Stimulated activated CD8-positive, alpha-beta memory T cell treated with anti-CD3 and anti-CD28 coated beads, Interleukin-7, amount 100 ng/mL, for 1 hour (primary cell): ENCODE measurements around the gene TMEM9.

ENCODE experiments used
- DNase-seq, 2 donors: peaks; one replicate each; pipeline ENCODE4 v3.0.0-alpha.2; 2020; ENCODE audit warnings: low read depth in 2 of 2

Gene TMEM9

DNA sequence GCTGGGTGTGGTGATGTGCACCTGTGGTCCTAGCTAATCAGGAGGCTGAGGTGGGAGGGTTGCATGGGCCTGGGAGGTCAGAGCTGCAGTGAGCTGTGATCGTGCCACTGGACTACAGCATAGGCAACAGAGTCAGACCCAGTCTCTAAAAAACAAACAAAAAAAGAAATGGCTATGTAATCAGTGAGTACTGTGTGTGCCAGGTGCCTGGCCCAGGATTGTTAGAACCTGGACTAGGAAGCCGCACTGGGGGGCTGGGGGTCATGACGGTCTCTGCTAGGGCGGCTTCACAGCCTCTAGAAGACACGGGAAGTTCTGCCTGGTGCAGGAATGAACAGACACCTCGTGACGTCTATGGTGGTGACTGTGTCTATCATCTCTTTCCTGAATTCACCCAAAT is 8.5 kb downstream of the TMEM9 start:
- DNase-seq = no peak

DNA sequence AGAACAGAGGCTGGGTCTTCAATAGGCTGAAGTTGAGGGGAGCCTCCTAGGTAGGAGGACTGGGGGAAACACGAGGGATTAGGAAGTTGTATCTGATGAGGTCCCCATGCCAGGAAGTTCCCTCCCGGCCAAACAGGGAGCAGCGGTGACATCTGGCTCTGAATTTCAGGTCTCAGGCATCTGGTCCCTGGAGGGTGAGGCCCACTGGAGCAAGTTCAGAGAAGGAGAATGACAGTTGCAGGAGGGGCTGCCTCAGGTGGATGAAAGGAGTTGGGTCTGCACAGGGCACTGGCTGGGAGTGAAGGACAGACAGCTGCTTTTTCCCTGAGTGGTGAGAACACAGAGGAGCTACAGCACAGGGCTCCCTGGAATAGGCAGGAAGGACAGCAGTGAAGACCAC is 9.1 kb downstream of the TMEM9 start:
- no peak for DNase-seq

DNA sequence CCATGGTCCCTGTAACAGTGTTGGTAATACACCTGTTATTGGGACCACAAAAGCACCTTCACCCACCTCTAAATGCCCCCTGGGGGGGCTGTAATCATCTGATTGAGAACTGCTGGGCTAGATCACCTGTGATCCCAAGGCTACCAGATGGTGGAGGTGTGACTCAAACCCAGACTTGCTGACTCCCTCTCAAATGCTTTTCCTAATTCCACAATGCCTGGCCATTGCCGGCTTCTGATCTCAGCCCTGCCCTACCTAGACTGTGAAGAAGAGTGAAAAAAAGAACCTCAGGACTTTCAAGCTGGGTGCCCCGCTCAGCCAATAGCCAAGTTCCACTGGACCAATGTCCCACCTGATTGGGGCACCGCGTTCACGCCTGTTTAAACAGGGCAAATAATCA is 9.6 kb downstream of the TMEM9 start:
- DNase-seq = no peak

DNA sequence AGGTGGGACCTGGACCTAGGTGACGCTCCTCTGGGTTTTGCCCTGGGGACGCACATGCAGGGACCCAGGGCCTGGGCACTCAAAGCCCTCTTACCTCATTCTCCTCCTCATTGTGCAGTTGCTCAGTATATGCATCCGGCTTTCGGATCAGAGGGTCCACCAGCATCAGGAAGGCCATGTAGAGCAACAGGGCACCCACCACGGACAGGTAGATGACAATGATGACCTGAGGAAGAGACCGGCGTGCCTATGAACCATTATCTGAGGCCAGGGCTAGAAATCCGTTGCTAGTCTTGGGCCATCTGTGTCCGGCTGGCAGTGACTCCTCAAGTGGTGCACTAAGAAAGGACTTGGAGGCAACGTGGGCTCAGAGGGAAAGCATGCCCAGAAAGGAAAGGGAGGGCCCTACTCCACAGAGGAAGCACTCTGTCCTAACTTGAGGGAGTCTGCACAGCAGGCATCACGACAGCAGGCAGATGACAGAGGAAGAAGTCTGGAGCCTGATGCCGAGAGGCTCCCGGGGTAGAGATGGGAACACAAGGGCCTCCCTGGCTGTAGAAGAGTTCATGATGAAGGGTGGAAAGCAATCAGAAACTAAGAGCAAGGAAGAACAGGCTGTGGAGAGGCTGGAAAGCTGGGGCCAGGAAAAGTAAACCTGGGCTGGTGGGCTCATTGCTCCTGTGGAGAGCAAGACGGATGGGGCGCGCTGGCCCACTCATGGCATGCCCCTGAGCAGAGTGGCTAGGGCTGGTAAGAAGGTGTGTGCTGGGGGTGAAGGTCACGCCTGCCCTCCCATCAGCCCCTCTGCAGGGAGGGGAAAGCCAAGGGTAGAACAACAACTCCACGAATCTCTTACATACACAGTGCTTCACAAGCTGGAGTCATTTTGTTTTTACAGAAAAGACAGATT is 10.3 kb downstream of the TMEM9 start:
- no peak for DNase-seq

DNA sequence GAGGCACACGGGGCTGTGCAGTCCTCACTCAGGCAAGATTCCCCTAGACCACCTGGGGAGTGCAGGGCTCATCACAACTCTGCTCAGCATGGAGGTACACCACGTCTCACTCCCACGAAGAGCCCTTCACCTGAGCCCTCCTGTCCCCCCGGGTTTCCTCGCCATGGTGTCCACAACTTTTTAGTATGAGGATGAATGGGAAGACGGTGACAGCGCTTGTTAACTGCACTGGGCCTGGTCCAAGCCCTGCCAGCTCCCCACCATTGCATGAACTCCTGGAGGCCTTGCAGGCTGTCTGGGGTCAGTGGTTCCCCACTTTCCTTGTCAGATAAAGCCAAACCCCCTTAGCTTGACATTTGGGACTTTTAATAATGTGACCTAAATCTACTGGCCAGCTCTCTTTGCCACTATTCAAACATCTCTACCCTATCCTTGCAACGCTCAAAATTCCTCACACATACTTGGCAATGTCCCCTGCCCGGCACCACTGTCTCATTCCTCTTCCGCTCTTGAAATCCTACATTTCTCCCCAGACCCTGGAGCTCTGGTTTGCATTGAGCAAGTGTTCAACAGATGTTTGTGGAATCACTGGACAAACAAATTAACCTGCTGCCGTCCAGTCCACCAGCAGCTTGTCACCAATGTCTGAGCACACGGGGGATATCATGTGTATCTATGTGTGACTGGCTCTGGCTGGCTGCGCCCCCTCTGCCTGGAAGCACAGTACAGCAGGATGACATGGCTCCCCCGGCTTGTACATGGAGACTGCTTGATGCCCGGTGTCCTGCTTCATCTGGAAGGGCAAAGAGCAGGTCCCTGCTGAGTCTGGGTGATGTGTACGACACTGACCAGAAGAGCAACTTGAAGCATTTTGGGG is 11.2 kb downstream of the TMEM9 start:
- DNase-seq = no peak

DNA sequence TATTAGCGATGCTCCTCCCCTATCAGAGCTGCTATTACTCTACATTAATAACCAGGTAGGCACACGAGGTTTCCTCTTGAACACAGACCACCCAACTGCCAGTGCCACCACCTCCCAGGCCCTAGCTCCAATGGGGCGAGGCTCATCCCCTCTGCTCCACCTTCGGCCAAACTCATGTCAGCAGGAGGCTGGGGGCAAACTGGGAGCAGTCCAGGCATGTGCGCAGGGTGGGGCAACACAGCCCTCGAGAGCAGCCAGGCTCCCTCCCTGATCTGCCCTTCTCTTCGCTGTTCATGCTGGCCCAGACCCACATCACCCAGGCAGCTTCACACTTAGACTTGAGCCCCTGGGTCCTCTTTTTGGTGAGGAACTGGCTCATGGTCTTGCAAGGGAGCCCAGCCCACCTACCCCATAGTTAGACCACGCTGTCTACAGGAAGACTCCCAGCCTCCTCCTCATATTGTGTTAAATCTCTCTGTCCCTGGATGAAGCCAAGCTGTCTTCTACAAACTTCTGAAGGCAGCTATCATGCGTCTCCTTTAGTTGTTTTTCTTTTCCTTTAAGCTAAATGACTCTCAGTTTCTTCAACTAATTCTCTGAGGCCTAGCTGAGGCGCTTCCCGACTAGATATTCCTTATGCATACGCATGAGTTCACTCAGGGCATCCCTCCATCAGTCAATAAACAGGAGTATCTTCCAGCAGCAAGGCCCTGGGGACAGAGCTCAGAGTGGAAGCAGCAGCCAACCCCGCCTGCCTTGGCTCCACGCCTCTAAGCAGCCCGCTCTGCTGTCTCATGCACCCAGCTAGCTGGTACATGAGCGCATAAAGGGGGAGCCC is 12.0 kb downstream of the TMEM9 start:
- DNase-seq = no peak

DNA sequence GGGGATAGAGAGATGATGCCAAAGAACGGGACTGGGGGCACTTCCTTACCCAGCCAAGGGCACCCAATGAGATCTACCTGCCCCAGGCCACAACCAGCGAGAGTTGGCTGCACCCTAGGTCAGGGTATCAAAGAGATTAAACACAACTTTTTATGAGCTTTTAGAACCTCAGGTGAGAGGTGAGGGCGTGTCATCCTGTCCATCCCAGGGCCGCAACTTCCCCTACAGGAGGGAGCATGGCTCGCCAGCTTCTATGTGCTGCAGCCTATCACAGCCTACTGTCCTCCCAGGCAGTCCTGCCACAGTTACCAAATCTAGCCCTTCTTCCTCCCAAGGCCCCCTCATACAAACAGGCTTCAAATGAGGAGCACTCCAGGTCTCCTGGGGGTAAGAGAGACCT is 12.9 kb downstream of the TMEM9 start:
- DNase-seq = no peak

DNA sequence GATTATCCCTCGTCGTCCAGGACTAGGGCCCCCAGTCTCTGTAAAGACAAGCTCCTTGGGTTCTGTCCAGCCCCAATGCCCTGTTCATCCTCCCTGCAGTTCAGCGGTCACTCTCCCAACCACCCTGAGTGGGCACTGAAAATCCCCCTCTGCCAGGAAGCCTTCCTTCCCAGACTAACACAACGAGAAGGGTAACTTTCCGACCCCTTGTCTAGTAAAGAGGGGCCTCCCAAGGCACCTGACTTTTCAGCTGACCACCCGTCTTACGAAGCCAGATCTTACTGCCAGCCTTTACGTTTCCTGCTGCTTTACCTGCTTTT is 13.4 kb downstream of the TMEM9 start:
- no peak for DNase-seq

DNA sequence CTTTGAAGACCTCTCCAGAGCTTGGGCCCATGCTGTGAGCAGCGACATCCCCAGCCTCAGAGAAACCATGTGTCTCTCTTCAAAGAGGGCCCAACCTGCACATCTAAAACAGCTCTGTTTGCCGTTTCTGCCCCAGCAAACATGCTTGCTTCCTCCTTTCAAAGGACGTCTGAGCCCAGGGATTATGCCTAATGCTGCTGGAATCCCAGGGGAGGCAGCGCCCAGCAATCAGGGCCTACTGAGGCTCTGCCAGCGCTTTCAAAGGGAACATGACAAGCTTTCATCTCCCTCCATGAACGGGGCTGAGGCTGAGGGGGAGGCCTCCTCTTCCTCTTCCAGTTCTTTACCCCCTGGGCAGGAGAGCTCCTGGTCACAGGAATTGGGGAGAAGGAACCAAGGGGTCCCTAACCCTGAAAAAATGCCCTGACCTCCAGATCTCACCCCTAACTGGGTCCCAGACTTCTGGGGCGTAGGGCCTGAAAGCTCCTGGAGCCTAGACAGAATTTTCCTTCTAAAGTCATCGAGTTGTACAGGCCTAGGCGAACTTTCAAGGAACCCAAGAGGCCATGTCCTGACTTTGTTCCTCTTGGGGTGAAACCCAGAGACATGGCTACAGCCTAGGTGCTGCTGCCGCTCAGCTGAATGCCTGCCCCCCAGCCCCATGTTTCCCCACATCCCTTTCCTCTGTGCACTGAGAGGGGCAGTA is 13.9 kb downstream of the TMEM9 start:
- no peak for DNase-seq

DNA sequence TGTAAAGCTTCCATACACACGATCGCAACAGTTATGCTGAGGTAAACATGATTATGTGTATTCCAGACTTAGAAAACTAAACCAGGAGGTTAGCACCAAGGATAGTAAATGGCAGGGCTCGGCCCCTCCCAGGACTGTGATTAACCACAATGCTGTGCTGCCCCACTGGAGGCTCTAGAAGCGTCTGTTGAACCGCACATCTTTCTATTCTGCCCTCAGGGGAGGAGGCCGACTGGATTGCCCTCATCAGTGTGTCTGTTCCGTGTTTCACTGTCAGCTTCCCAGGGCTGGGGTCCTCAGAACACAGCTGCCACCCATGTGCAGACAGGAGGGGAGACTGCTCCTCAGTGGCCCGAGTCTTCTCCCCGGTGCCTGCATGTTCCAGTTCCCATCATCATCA is 14.5 kb downstream of the TMEM9 start:
- no peak for DNase-seq

DNA sequence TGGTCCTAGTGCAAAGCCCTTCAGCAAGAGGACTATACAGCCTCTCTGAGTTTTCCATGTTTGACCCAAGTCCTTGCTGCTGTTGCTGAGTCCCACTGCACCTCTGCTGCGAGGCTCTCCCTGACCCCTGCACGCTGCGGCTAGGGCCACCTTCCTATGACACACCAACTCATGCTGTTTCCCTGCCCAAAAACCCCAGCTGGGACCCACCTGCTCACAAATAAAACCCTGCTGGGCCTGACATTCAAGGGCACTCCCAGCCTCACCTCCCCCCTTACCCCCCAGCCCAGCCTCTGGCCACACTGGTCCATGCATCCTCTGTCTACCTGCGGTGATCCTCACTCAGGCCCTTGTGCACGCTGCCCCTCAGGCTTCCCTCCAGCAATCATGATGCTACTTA is 15.0 kb downstream of the TMEM9 start:
- DNase-seq = no peak

DNA sequence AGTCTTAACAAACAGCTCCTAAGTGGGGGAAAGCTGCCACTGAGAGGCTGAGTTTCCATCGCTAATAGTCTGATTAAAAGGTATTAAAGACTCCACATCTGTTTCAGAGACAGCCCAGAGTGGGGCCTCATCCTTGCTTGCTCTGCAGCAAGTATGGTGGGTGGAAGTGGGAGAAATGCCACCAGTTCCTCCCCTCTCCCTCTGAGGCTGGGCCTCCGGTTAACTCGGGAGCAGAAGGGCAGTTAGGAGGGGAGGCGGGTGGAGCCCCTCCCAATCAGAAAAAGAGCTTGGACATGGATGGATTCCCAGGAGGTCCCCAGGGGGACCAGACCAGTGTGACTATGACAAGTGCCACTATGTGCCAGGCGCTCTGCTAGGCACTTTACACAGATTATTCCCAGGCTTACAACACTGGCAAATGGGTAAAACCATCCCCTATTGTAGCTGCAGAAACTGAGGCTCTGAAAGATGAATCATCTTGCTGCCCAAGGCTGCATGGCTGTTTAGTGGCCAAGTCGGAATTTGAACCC is 15.9 kb downstream of the TMEM9 start:
- DNase-seq = no peak

DNA sequence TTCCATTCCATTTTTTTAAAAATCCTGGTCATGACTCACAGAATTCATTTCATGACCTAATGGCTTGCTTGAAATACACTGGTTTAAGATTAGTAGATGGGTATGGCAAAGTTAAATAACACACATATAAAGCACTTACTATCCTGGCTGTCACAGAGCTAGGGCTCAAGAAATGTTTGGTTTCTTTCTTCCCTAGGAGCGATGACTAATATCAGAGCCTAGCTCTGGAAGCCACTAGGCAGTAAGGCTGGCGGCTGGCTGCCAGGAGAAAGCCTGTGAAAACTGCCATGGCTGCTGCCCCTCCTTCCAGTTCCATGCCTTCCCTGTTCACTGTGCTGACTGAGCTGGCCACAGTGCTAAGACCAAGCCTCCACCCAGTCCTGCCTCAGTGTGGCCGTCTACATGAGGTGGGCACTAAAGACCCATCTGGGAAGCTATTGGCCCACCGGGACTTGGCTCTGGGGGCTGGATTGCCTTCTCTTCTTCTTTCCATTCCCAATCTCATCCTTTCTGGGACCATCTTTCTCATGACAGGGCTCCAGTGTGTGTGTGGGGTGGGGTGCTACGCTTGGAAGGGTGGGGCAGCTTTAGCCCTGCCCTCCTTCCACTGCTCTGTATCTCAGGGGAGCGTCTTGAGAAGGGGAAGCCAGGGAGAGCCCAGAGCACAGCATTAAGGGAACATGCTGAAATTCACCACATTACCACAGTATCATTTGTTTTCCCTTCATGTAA is 16.5 kb downstream of the TMEM9 start:
- no peak for DNase-seq

DNA sequence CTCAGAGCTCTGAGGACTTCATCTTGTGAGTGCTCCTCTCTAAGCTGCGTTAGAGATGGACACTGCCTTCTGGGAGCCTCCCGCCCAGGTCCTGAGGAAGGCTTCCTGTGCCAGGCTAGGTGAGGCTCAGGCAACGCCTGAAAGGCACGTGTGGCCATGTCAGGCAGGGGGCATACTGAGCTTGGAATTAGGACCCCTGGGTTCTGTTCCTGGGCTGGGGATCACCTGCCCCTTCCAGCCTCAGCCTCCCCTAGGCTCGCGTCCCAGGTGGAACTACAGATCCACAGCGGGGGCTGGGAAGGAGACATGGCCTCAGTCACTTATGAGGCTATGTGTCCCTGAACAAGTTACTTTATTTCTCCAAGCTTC is 17.3 kb downstream of the TMEM9 start:
- DNase-seq = no peak

DNA sequence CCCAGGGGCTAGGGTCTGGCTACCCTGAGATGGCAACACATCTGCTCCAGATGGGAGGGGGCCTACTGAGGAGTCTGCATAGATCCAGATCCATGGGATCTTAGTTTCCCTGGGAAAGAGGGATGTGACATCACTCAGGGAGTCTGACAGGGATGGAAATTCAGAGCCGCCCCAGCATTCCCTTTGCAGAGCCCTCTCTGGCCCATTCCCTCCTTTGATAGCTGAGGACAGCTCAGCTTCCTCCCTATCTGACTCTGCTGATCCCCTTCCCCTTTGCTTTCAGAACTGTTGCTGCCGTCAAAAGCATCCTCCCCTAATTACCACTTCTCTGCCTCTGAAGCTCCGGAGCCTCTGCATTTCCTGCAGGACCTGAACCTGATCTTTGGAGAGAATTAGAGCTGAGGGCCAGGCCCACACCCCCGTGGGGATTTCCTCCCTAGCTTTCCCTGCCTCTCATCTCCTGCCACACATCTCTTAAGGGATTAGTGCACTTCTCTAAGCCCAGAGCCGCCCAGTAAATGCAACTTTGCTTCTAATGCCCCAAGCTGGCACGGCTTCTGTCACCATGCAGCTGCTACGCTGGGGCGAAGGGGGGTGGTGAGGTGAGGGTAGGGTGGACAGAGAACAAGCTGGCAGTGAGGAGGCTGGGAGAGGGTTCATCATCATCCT is 17.8 kb downstream of the TMEM9 start:
- no peak for DNase-seq

DNA sequence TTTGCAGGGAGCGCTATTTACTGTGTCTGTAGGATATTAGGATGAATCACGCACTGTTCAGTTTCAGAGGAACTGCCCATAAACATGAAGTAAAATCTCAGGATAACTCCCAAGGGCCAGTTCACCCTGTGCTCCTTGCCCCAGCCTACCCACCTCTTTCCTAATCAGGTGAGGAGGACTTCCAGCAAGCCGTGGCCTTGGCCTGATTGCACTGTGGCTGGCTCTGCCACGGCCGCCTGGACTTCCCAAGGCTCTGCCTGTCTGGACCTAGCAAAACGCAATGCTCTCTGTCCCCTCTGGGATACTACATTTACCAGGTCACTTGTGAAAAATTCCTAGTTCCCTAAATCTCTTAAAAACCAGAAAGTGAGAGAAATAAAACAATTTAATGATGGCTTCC is 19.9 kb downstream of the TMEM9 start:
- no peak for DNase-seq

DNA sequence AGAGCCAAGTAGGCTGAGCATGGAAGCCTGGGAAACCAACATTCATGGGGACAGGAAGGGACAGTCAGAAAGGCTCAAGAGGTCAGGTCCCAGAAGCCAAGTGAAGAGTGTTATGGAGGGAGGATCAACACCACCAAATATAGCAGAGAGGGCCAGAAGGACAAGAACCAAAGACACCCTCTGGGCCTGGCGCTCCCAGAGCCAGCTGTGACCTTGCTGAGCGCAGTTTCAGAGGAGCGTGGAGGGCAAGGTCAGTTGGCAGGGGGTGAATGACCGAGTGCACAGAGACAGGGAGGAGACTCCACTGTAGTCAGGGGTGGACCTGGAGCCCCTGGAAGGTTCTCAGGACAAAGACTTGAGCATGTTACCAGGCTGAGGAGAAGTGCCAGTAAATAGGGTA is 22.9 kb downstream of the TMEM9 start:
- DNase-seq = no peak

DNA sequence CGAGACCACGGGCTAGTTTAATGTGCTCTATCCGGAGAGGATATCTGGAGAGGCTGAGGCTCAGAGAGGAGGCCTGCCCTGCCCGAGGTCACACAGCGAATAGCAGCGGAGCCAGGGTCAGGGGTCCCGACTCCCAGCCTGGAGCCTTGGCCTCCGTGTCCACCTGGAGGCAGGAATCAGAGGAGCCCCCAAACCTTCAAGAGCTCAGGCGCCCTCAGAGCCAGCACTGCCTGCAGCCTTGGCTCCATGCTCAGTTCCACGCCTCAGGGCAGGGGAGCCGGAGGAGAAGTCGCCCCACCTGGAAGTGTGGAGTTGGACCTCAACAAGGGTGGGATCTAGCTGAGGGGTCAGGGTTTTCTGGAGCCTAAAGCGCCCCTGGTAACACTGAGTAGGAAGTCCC is 25.3 kb downstream of the TMEM9 start:
- no peak for DNase-seq

DNA sequence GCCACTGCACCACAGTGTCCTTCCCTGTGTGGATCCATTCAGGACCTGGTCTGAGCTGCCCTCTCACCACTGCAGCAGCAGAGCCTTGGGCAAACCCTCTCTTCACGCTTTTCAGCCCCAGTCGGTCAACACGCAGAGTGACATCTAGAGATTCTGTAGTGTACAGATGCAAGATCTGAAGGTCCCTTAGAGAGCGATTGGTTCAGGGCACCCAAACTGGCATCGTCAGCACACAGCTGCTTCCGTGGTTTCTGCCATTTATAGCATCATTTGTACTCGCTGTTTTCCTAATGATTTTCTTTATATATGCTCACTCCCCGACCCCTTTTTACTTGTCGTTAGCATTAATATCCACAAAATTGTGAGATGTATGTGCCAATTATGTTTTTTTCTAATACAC is 25.8 kb downstream of the TMEM9 start:
- no peak for DNase-seq

DNA sequence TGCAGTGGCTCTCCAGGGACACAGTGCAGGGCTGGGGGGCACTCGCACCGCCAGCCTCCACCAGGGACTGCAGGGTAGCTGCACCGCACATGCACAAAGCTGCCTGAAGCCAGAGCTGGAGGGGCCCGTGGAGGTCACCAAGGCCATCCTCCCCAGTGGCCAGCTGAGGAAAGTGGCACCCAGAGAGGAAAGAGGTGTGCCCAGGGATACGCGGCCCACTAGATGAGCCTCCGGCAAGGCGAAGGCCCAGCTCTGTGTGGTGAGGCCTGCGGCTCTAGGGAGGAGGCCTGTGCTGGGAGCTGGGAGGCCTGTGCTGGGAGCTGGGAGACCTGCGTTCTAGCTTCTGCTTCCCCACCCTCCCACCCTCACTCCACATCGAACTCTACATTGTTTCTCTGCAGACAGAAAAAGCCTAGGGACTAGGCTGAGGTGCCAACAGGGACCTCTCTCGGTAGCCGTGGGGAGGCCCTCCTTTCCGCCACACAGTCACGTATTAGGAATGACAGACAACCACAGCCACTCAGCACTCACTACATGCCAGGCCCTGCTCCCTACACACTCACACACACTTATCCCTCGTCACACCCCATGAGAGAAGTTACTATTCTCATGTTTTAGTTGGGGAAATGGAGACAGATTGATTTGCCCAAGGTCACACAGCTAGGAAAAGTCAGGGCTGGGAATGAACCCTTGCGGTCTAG is 26.4 kb downstream of the TMEM9 start:
- no peak for DNase-seq
